ENCODE data around the gene LHFPL4. TPM values are rescaled to one million over a fixed set of nuclear protein-coding genes. Genes with fewer than 3 reads are reported as not detected.
"Not testable (repeated sequence)": the region's sequence is repeated elsewhere in the genome, so short reads cannot be mapped to it uniquely, and the experiment has no call there.

LHFPL4 gene
- total and polyA plus RNA-seq, 2 of the 8 experiments (the other 6 are each of a cell fraction or from before 2014, with no cell fraction given), result 5.0 to 16.9 TPM

DNA sequence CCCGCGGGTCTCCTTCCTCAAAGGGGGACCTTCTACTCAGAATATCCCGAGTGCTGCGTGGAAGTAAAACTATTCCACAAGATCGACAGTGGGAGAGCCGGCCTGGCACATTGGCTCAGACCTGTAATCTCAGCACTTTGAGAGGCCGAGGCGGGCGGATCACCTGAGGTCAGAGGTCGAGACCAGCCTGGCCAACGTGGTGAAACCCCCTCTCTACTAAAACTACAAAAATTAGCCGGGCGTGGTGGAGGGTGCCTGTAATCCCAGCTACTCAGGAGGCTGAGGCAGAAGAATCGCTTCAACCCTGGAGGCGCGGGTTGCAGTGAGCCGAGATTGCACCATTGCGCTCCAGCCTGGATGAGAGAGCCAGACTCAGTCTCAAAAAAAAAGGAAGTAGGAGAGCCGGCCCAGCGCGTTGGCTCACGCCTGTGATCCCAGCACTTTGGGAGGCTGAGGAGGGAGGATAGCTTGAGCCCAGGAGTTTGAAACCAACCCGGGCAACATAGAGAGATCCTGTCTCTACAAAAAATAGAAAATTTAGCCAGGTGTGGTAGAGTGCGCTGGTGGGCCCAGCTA lies 47.5 kb upstream of the LHFPL4 start:
- H3K18ac ChIP-seq (ENCODE audit: extremely low read depth, low read length); H3K23me2 ChIP-seq (ENCODE audit: low read depth, low read length); H4K91ac ChIP-seq (replicated peaks; ENCODE audit: insufficient read length, low read length); H4K20me1 ChIP-seq (replicated peaks in 1 of 2; ENCODE audit: control insufficient read depth in 1 of 2, insufficient read depth in 2 of 2, low read length in 2 of 2); H3K23ac ChIP-seq (ENCODE audit: insufficient read length); H3K4me2 ChIP-seq (ENCODE audit: insufficient read depth in 1 of 2, low read depth in 2 of 2, low read length in 2 of 2); H2AK5ac ChIP-seq (ENCODE audit: low read depth, low read length); H3K27me3 ChIP-seq (replicated peaks in 1 of 4; ENCODE audit: control insufficient read depth in 3 of 4, extremely low read depth in 1 of 4, insufficient read depth in 3 of 4, low read length in 3 of 4); H2AFZ ChIP-seq (ENCODE audit: low read length); CTCF ChIA-PET (ENCODE audit: partially characterized antibody); H2BK120ac ChIP-seq (replicated peaks; ENCODE audit: low read depth, low read length); H2BK12ac ChIP-seq (ENCODE audit: low read depth, low read length); H3K4me3 ChIP-seq (ENCODE audit: extremely low read depth in 1 of 4, insufficient read depth in 2 of 4, low read depth in 3 of 4, low read length in 4 of 4); H3K27ac ChIP-seq (ENCODE audit: low read depth, low read length); H3K14ac ChIP-seq (ENCODE audit: insufficient read length); H4K5ac ChIP-seq (ENCODE audit: insufficient read length, low read depth, low read length); H3K79me1 ChIP-seq (ENCODE audit: low read depth, low read length); H2BK20ac ChIP-seq (ENCODE audit: low read length); H2BK5ac ChIP-seq (ENCODE audit: low read depth, low read length); H3K4ac ChIP-seq (replicated peaks; ENCODE audit: insufficient read length, low read depth, low read length); H3K79me2 ChIP-seq (ENCODE audit: control insufficient read depth in 1 of 2, insufficient read depth in 2 of 2, low read length in 2 of 2); H3K36me3 ChIP-seq (ENCODE audit: control insufficient read depth in 2 of 4, insufficient read depth in 4 of 4, low read length in 3 of 4); H3K4me1 ChIP-seq (replicated peaks in 1 of 4; ENCODE audit: control insufficient read depth in 3 of 4, insufficient read depth in 4 of 4, low read length in 3 of 4); H3K56ac ChIP-seq (replicated peaks; ENCODE audit: insufficient read length, low read depth, low read length); FAIRE-seq; H3K9ac ChIP-seq (replicated peaks in 1 of 4; ENCODE audit: extremely low read depth in 1 of 4, low read depth in 3 of 4, low read length in 3 of 4); H2BK15ac ChIP-seq (ENCODE audit: low read length); POLR2A ChIA-PET (ENCODE audit: partially characterized antibody): not testable (repeated sequence)
- Histone ChIP-seq H3K9me3 (ENCODE audit: insufficient read depth in 2 of 2, low read depth in 1 of 2, low read length in 1 of 2) (peaks cover 10 to 11% of the 10 kb centered on the region in 2 experiments; a peak in 3 of 4 replicates), H4K8ac (ENCODE audit: extremely low read depth, insufficient read depth, low read length) (peak overlapping the region; percentile 51; the same call in 1 of the 2 replicates)
- 94% methylated on average over 24 of the region's 24 CpGs; no CpG with 5 or more reads in 1 of the 2 experiments for WGBS, 2 experiments (ENCODE audit: extremely low coverage in 1 of 2, insufficient coverage in 1 of 2, insufficient read length in 1 of 2, insufficient replicate concordance in 2 of 2, low coverage in 1 of 2, low lambda C conversion rate in 2 of 2, missing lambda C conversion rate in 1 of 2)
- DNase-seq (ENCODE audit: low read depth in 1 of 2, low spot score in 2 of 2), result peak in 1 of 2 experiments; percentile 51

Measured in H1 (cell line).